Smooth muscle cell (in vitro differentiated cells): ENCODE measurements around the gene PDGFB. TPM values are rescaled to one million over a fixed set of nuclear protein-coding genes. Genes with fewer than 3 reads are reported as not detected.

Experiments
- DNase-seq: peaks from one replicate; lab custom pipeline; 2025; ENCODE audit not compliant: unreplicated experiment; lab: John Stamatoyannopoulos, UW
- H2AFZ ChIP-seq: fragments of 200-600 bp; sonication (generic); 2 replicates; pipeline ENCODE4 v1.6.0; 2016; ENCODE audit warnings: antibody characterized with exemption, low read depth, mild to moderate bottlenecking
- H3F3A ChIP-seq: fragments of 200-600 bp; sonication (generic); 2 replicates; pipeline ENCODE4 v1.6.0; 2017; ENCODE audit warnings: antibody characterized with exemption, low read depth
- H3K27ac ChIP-seq: fragments of 200-600 bp; sonication (generic); 2 replicates; pipeline ENCODE4 v1.5.1; 2016; ENCODE audit warnings: low read depth, mild to moderate bottlenecking
- H3K27me3 ChIP-seq: fragments of 200-600 bp; sonication (generic); 2 replicates; pipeline ENCODE4 v1.6.1; 2016; ENCODE audit warnings: low read depth, mild to moderate bottlenecking
- H3K36me3 ChIP-seq: fragments of 200-600 bp; sonication (generic); 2 replicates; pipeline ENCODE4 v1.5.1; 2016; ENCODE audit warnings: low read depth
- H3K4me1 ChIP-seq: fragments of 200-600 bp; sonication (generic); 2 replicates; pipeline ENCODE4 v1.5.1; 2016; ENCODE audit warnings: low read depth
- H3K4me2 ChIP-seq: fragments of 200-600 bp; sonication (generic); 2 replicates; pipeline ENCODE4 v1.6.0; 2016; ENCODE audit warnings: mild to moderate bottlenecking
- H3K4me3 ChIP-seq: fragments of 200-600 bp; sonication (generic); 2 replicates; pipeline ENCODE4 v1.5.1; 2016; ENCODE audit warnings: mild to moderate bottlenecking
- H3K79me2 ChIP-seq: fragments of 200-600 bp; sonication (generic); 2 replicates; pipeline ENCODE4 v1.6.0; 2016; ENCODE audit warnings: low read depth, mild to moderate bottlenecking
- H3K9ac ChIP-seq: fragments of 200-600 bp; sonication (generic); 2 replicates; pipeline ENCODE4 v1.6.0; 2016; ENCODE audit warnings: low read depth
- H3K9me3 ChIP-seq: fragments of 200-600 bp; sonication (generic); replicated peaks from 2 replicates; pipeline ENCODE4 v1.5.1; 2016; ENCODE audit warnings: low read depth
- H4K20me1 ChIP-seq: fragments of 200-600 bp; sonication (generic); 2 replicates; pipeline ENCODE4 v1.6.0; 2016; ENCODE audit warnings: low read depth
- CTCF ChIP-seq: fragments of 200-600 bp; sonication (generic); IDR thresholded peaks from 2 replicates; pipeline ENCODE4 v1.5.1; 2017; ENCODE audit warnings: borderline replicate concordance, mild to moderate bottlenecking, antibody characterized with exemption; ENCODE audit not compliant: insufficient read depth, poor library complexity, severe bottlenecking
- WGBS: methylation state at CpG from one replicate; pipeline ENCODE4 v1.1.7; 2016; ENCODE audit warnings: low lambda C conversion rate; 5-methylcytosine and 5-hydroxymethylcytosine counted together
- polyA plus RNA-seq: library from polyadenylated mRNA; unstranded; fragments of >200 nt; fragmentation: Nextera tagmentation; extraction: Ambion mirVana; gene quantifications from 2 replicates; pipeline ENCODE4 v1.2.1, GENCODE V29; 2016
- total RNA-seq: library from RNA; depleted of rRNA; stranded (reverse); fragments of >200 nt; gene quantifications from 2 replicates; pipeline ENCODE4 v1.2.3, GENCODE V29; 2014

Gene PDGFB
- total and polyA plus RNA-seq, 2 experiments from 2014 or later = 0.31 to 2.1 TPM

DNA sequence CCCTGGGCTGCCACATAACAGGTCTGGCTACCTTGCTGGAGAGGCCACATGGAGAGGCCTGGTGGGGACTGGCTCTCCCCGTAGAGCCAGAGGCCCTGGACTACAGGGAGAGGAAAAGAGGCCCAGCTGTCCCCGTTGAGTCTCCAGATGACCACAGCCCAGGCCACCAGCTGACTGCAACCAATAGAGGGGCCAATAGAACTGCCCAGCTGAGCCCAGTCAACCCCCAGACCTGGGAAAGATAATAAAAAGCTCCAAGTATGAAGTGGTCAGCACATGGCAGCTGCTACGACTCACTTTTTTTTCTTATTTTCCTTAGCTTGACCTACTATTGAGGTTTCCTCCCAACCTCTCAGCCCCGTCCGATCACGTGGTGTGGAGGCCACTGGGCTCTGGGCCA is 18.4 kb downstream of the PDGFB start:
- Histone ChIP-seq H3F3A (no peaks in the 10 kb centered on the region), H2AFZ (no peak overlapping the region), H3K27ac (no peak overlapping the region), H3K79me2 (no peaks in the 10 kb centered on the region), H3K27me3 (no peaks in the 10 kb centered on the region), H3K4me3 (no peak overlapping the region), H3K36me3 (no peaks in the 10 kb centered on the region), H3K4me1 (peaks cover 11% of the 10 kb centered on the region), H3K4me2 (no peak overlapping the region), H3K9me3 (no peaks in the 10 kb centered on the region), H3K9ac (no peak overlapping the region), H4K20me1 (no peaks in the 10 kb centered on the region)
- no peak for DNase-seq
- TF ChIP-seq CTCF = no peak
- 82% methylated on average over 6 of the region's 6 CpGs for WGBS

- no peaks in the 10 kb centered on the region for H3K9me3 ChIP-seq
- H3K4me3 ChIP-seq = no peak overlapping the region
- no peaks in the 10 kb centered on the region for H4K20me1 ChIP-seq
- H3K36me3 ChIP-seq = no peaks in the 10 kb centered on the region
- TF ChIP-seq CTCF = no peak
- WGBS = 96% methylated on average over 13 of the region's 13 CpGs
- DNase-seq = no peak
- no peaks in the 10 kb centered on the region for H3F3A ChIP-seq
- H3K27me3 ChIP-seq = no peaks in the 10 kb centered on the region
- no peak overlapping the region for H2AFZ ChIP-seq
- H3K79me2 ChIP-seq = no peaks in the 10 kb centered on the region
- no peak overlapping the region for H3K4me2 ChIP-seq
- H3K9ac ChIP-seq = no peak overlapping the region
- no peak overlapping the region for H3K27ac ChIP-seq
- H3K4me1 ChIP-seq = peaks cover 8% of the 10 kb centered on the region
These were observed 19.2 kb downstream of the PDGFB start for GRCh38 chr22:39225591-39225990.

DNA sequence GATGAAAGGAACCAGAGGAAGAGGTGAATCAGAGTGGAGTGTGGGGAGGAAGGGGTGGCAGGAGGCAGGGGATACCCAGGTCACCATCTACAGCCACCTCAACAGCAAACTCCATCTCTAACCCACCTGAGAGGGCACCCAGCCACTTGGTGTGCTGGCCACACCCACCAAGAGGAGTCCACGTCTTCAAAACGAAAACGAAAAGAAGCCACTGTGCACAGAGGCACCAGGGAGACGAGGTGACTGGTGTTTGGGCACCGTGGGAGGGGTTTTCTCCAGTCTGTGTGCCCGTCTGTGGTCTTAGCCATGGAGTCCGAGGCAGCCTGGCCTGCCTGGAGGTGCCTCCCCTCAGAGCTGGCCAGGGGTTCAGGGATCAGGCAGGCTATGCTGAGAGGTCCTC is 20.2 kb downstream of the PDGFB start:
- H3K4me3 ChIP-seq = no peak overlapping the region
- H3K9me3 ChIP-seq = no peaks in the 10 kb centered on the region
- TF ChIP-seq CTCF = no peak
- no peaks in the 10 kb centered on the region for H4K20me1 ChIP-seq
- no peak overlapping the region for H3K9ac ChIP-seq
- no peak overlapping the region for H2AFZ ChIP-seq
- H3K27me3 ChIP-seq = no peaks in the 10 kb centered on the region
- no peaks in the 10 kb centered on the region for H3K4me1 ChIP-seq
- H3K27ac ChIP-seq = no peak overlapping the region
- WGBS = 95% methylated on average over 7 of the region's 7 CpGs
- no peak overlapping the region for H3K4me2 ChIP-seq
- no peaks in the 10 kb centered on the region for H3K79me2 ChIP-seq
- DNase-seq = no peak
- H3K36me3 ChIP-seq = no peaks in the 10 kb centered on the region
- no peaks in the 10 kb centered on the region for H3F3A ChIP-seq

GRCh38 chr22:39223091-39223710 is 21.6 kb downstream of the PDGFB start:
- no peaks in the 10 kb centered on the region for H3K4me1 ChIP-seq
- no peak overlapping the region for H3K4me2 ChIP-seq
- H2AFZ ChIP-seq = no peak overlapping the region
- DNase-seq = no peak
- H3K9ac ChIP-seq = no peak overlapping the region
- no peaks in the 10 kb centered on the region for H4K20me1 ChIP-seq
- no peaks in the 10 kb centered on the region for H3K9me3 ChIP-seq
- H3K27me3 ChIP-seq = no peaks in the 10 kb centered on the region
- H3K4me3 ChIP-seq = no peak overlapping the region
- no peaks in the 10 kb centered on the region for H3K79me2 ChIP-seq
- H3K36me3 ChIP-seq = no peaks in the 10 kb centered on the region
- TF ChIP-seq CTCF = no peak
- WGBS = 95% methylated on average over 20 of the region's 20 CpGs
- no peak overlapping the region for H3K27ac ChIP-seq
- no peaks in the 10 kb centered on the region for H3F3A ChIP-seq
